Activated CD4-positive, alpha-beta T cell treated with anti-CD3 and anti-CD28 coated beads for 36 hours (primary cell): ENCODE data around the gene IGFBP2. TPM values are rescaled to one million over a fixed set of nuclear protein-coding genes. Genes with fewer than 3 reads are reported as not detected.

Source experiments
- ATAC-seq: fragments of 200-7000 bp; cut with Tn5 transposase; one replicate; pipeline ENCODE4 v1.10.0; 2021; ENCODE audit warnings: mild to moderate bottlenecking, moderate library complexity
- CTCF ChIA-PET: fragments of 350-600 bp; sonication (Branson Sonifier 250); formaldehyde crosslinking; loops from one replicate; lab custom pipeline; 2021; ENCODE audit warnings: antibody characterized with exemption; lab: Charles Lee
- POLR2A ChIA-PET: fragments of 350-600 bp; sonication (Branson Sonifier 250); formaldehyde crosslinking; loops from one replicate; lab custom pipeline; 2021; ENCODE audit warnings: antibody characterized with exemption, inconsistent platforms; lab: Charles Lee
- DNase-seq: peaks from one replicate; pipeline ENCODE4 v3.0.0-alpha.2; 2020
- H3K27ac Mint-ChIP-seq: one replicate; pipeline ENCODE4 v1.8.0; 2021; ENCODE audit warnings: mixed read lengths
- H3K27me3 Mint-ChIP-seq: one replicate; pipeline ENCODE4 v1.8.0; 2021; ENCODE audit warnings: mixed read lengths
- H3K36me3 Mint-ChIP-seq: one replicate; pipeline ENCODE4 v1.8.0; 2021; ENCODE audit warnings: low read depth, mixed read lengths
- H3K4me1 Mint-ChIP-seq: one replicate; pipeline ENCODE4 v1.8.0; 2021; ENCODE audit warnings: mixed read lengths
- H3K4me3 Mint-ChIP-seq: one replicate; pipeline ENCODE4 v1.8.0; 2021; ENCODE audit warnings: mild to moderate bottlenecking, moderate library complexity, mixed read lengths
- H3K9me3 Mint-ChIP-seq: one replicate; pipeline ENCODE4 v1.8.0; 2021; ENCODE audit warnings: low read depth, mixed read lengths
- intact Hi-C, 2 experiments: fragments of 100-400 bp; cut with DNase I in 1 of 2; cut with micrococcal nuclease in 1 of 2; formaldehyde crosslinking; loops; one replicate each; pipeline versions ENCODE4 v1.14.2 to v1.15.1; 2022 to 2024; cut with DNase I, micrococcal nuclease
- total RNA-seq, 2 experiments: library from RNA; stranded (reverse); gene quantifications; one replicate each; pipeline ENCODE4 v1.2.3, GENCODE V29; 2021

IGFBP2 gene
- total RNA-seq, 2 experiments from 2014 or later, result 9.8 to 11.5 TPM

GRCh38 chr2:216690853-216691741 lies 57.9 kb downstream of the IGFBP2 start:
- Mint-ChIP-seq H3K4me3 (peak overlapping the region; percentile 37), H3K36me3 (no peaks in the 10 kb centered on the region), H3K27ac (no peak overlapping the region), H3K27me3 (peaks cover 49% of the 10 kb centered on the region), H3K4me1 (peaks cover 32% of the 10 kb centered on the region), H3K9me3 (no peaks in the 10 kb centered on the region)
- DNase-seq (peak; percentile 67), ATAC-seq (no peak)
- CTCF ChIA-PET, result interaction anchor here (0.6 kb wide), 1 partner anchor 105 kb away, joined by 3 read pairs; no protein-coding TSS in a partner anchor
- POLR2A ChIA-PET, result no interaction called here
- intact Hi-C loops, result loop anchor here (5.0 to 10.0 kb wide), 4 partner anchors 59 to 1066 kb away; partner anchors contain the start of gene IGFBP2 (in 1 of the 2)

GRCh38 chr2:216692636-216693413 lies 59.6 kb downstream of the IGFBP2 start:
- Mint-ChIP-seq H3K9me3 (no peaks in the 10 kb centered on the region), H3K27ac (peak overlapping the region; percentile 61), H3K36me3 (no peaks in the 10 kb centered on the region), H3K4me1 (peaks cover 32% of the 10 kb centered on the region), H3K27me3 (peaks cover 56% of the 10 kb centered on the region), H3K4me3 (peak overlapping the region; percentile 74)
- peak; percentile 59 for ATAC-seq
- POLR2A ChIA-PET, result no interaction called here
- peak; percentile 84 for DNase-seq
- intact Hi-C loops, result loop anchor here (1.0 to 10.0 kb wide), 7 partner anchors 61 to 1064 kb away; partner anchors contain the start of gene IGFBP2 (in 1 of the 2)
- CTCF ChIA-PET, result interaction anchor here (0.6 to 2.3 kb wide), 3 partner anchors 8 to 836 kb away, joined by 3 to 8 read pairs (median 5); no protein-coding TSS in a partner anchor

- H3K36me3 Mint-ChIP-seq, result no peaks in the 10 kb centered on the region
- peaks cover 60% of the 10 kb centered on the region for H3K27me3 Mint-ChIP-seq
- no peak overlapping the region for H3K27ac Mint-ChIP-seq
- H3K4me1 Mint-ChIP-seq, result peaks cover 32% of the 10 kb centered on the region
- H3K4me3 Mint-ChIP-seq, result peak overlapping the region; percentile 74
- POLR2A ChIA-PET, result no interaction called here
- CTCF ChIA-PET, result interaction anchor here (0.5 to 2.3 kb wide), 7 partner anchors 10 to 951 kb away, joined by 3 to 8 read pairs (median 4); no protein-coding TSS in a partner anchor
- DNase-seq, result no peak
- no peaks in the 10 kb centered on the region for H3K9me3 Mint-ChIP-seq
- intact Hi-C loops, result loop anchor here (2.0 to 10.0 kb wide), 7 partner anchors 61 to 1064 kb away; partner anchors contain the start of gene IGFBP2 (in 2 of the 2)
- ATAC-seq, result no peak
Measured at GRCh38 chr2:216693414-216694080, 60.3 kb downstream of the IGFBP2 start.

GRCh38 chr2:216694082-216694825 lies 61.0 kb downstream of the IGFBP2 start:
- no peaks in the 10 kb centered on the region for H3K36me3 Mint-ChIP-seq
- DNase-seq (peak; percentile 74), ATAC-seq (peak; percentile 32)
- intact Hi-C loops, result loop anchor here (2.0 to 10.0 kb wide), 5 partner anchors 61 to 1063 kb away; partner anchors contain the start of gene IGFBP2 (in 2 of the 2)
- CTCF ChIA-PET, result interaction anchor here (0.5 to 2.3 kb wide), 7 partner anchors 9 to 950 kb away, joined by 3 to 8 read pairs (median 3); no protein-coding TSS in a partner anchor
- no peak overlapping the region for H3K27ac Mint-ChIP-seq
- peak overlapping the region; percentile 45 for H3K4me3 Mint-ChIP-seq
- H3K27me3 Mint-ChIP-seq, result peaks cover 60% of the 10 kb centered on the region
- POLR2A ChIA-PET, result no interaction called here
- no peaks in the 10 kb centered on the region for H3K9me3 Mint-ChIP-seq
- H3K4me1 Mint-ChIP-seq, result peaks cover 32% of the 10 kb centered on the region

GRCh38 chr2:216694826-216695217 lies 61.6 kb downstream of the IGFBP2 start:
- ATAC-seq (no peak), DNase-seq (no peak)
- Mint-ChIP-seq H3K4me1 (peaks cover 32% of the 10 kb centered on the region), H3K27me3 (peaks cover 55% of the 10 kb centered on the region), H3K36me3 (no peaks in the 10 kb centered on the region), H3K4me3 (no peak overlapping the region), H3K27ac (no peak overlapping the region), H3K9me3 (no peaks in the 10 kb centered on the region)
- POLR2A ChIA-PET, result no interaction called here
- intact Hi-C loops, result loop anchor here (2.0 to 10.0 kb wide), 8 partner anchors 62 to 1062 kb away; partner anchors contain the start of gene IGFBP2 (in 2 of the 2)
- CTCF ChIA-PET, result interaction anchor here (0.7 to 1.8 kb wide), 4 partner anchors 9 to 816 kb away, joined by 3 to 8 read pairs (median 6); no protein-coding TSS in a partner anchor

GRCh38 chr2:216695401-216695821 lies 62.2 kb downstream of the IGFBP2 start, which contains the start of gene IGFBP5:
IGFBP5 (minus strand) TSS chr2:216695549; CDS start chr2:216694775, 774 bp downstream.
- intact Hi-C loops, result loop anchor here (2.0 to 10.0 kb wide), 5 partner anchors 63 to 1017 kb away; partner anchors contain the start of gene IGFBP2 (in 1 of the 2)
- Mint-ChIP-seq H3K27ac (no peak within 1 kb of the TSS), H3K4me1 (peaks cover 32% of the 10 kb centered on the region), H3K36me3 (no peaks in the 10 kb centered on the region), H3K27me3 (peaks cover 50% of the 10 kb centered on the region), H3K9me3 (no peaks in the 10 kb centered on the region), H3K4me3 (no peak within 1 kb of the TSS)
- ChIA-PET POLR2A (interaction anchor here (0.7 kb wide), 1 partner anchor 230 kb away, joined by 3 read pairs; no protein-coding TSS in a partner anchor), CTCF (interaction anchor here (0.7 to 1.8 kb wide), 3 partner anchors 10 to 187 kb away, joined by 3 to 6 read pairs (median 5); no protein-coding TSS in a partner anchor)
- ATAC-seq (no peak), DNase-seq (no peak)

GRCh38 chr2:216696321-216696720 lies 63.1 kb downstream of the IGFBP2 start:
- ATAC-seq, result no peak
- POLR2A ChIA-PET, result no interaction called here
- H3K4me1 Mint-ChIP-seq, result peaks cover 28% of the 10 kb centered on the region

GRCh38 chr2:216696751-216697560 lies 63.7 kb downstream of the IGFBP2 start:
- Mint-ChIP-seq H3K4me3 (no peak overlapping the region), H3K36me3 (no peaks in the 10 kb centered on the region), H3K27ac (no peak overlapping the region), H3K9me3 (no peaks in the 10 kb centered on the region), H3K27me3 (peaks cover 46% of the 10 kb centered on the region), H3K4me1 (peaks cover 24% of the 10 kb centered on the region)
- no peak for DNase-seq
- POLR2A ChIA-PET, result no interaction called here
- CTCF ChIA-PET, result interaction anchor here (1.2 to 1.8 kb wide), 3 partner anchors 8 to 814 kb away, joined by 4 to 10 read pairs (median 6); no protein-coding TSS in a partner anchor
- intact Hi-C loops, result loop anchor here (5.0 to 10.0 kb wide), 4 partner anchors 178 to 1015 kb away; no protein-coding TSS in a partner anchor
- no peak for ATAC-seq

More at GRCh38 chr2:216696321-216696720, 63.1 kb downstream of the IGFBP2 start:
- H3K9me3 Mint-ChIP-seq, result no peaks in the 10 kb centered on the region
- no peak overlapping the region for H3K27ac Mint-ChIP-seq
- no peak overlapping the region for H3K4me3 Mint-ChIP-seq
- intact Hi-C loops, result loop anchor here (5.0 to 10.0 kb wide), 4 partner anchors 178 to 1016 kb away; no protein-coding TSS in a partner anchor
- peaks cover 45% of the 10 kb centered on the region for H3K27me3 Mint-ChIP-seq
- H3K36me3 Mint-ChIP-seq, result no peaks in the 10 kb centered on the region
- DNase-seq, result no peak
- CTCF ChIA-PET, result interaction anchor here (0.6 to 1.8 kb wide), 2 partner anchors 12 to 14 kb away, joined by 3 to 6 read pairs; no protein-coding TSS in a partner anchor

GRCh38 chr2:216698293-216698692 lies 65.1 kb downstream of the IGFBP2 start:
- CTCF ChIA-PET, result interaction anchor here (0.7 to 1.7 kb wide), 6 partner anchors 16 to 1017 kb away, joined by 3 to 10 read pairs (median 3); no protein-coding TSS in a partner anchor
- POLR2A ChIA-PET, result interaction anchor here (0.6 kb wide), 1 partner anchor 405 kb away, joined by 3 read pairs; no protein-coding TSS in a partner anchor
- Mint-ChIP-seq H3K27me3 (peaks cover 42% of the 10 kb centered on the region), H3K4me1 (peaks cover 14% of the 10 kb centered on the region), H3K27ac (no peak overlapping the region), H3K9me3 (no peaks in the 10 kb centered on the region), H3K36me3 (no peaks in the 10 kb centered on the region), H3K4me3 (no peak overlapping the region)
- DNase-seq (no peak), ATAC-seq (no peak)
- intact Hi-C loops, result loop anchor here (1.0 to 10.0 kb wide), 7 partner anchors 177 to 1015 kb away; no protein-coding TSS in a partner anchor
